ENCODE data around the gene ATN1. TPM values are rescaled to one million over a fixed set of nuclear protein-coding genes. Genes with fewer than 3 reads are reported as not detected.
A peak's percentile ranks its signal among the peaks of the same experiment; 100 is the strongest.
"Not testable (repeated sequence)": the region's sequence is repeated elsewhere in the genome, so short reads cannot be mapped to it uniquely, and the experiment has no call there.

The ATN1 gene
- 100 to 1,000 TPM; 103 to 136 (median 119) TPM for polyA plus RNA-seq (ENCODE audit: insufficient read length in 4 of 4)

- peak in 3 of 4 donors; percentile 78 to 86 (median 84) for DNase-seq (ENCODE audit: low read depth in 4 of 4, low spot score in 3 of 4)
These were observed at the start of gene ATN1 for GRCh38 chr12:6927379-6928021. Gene ATN1, plus strand, starts transcription at chr12:6927959. Its CDS starts 6,043 bp downstream, at chr12:6934002.

- DNase-seq (ENCODE audit: low read depth in 4 of 4, low spot score in 3 of 4): not testable (repeated sequence)
These were observed 47.9 kb upstream of the ATN1 start for GRCh38 chr12:6879824-6880223.

DNA sequence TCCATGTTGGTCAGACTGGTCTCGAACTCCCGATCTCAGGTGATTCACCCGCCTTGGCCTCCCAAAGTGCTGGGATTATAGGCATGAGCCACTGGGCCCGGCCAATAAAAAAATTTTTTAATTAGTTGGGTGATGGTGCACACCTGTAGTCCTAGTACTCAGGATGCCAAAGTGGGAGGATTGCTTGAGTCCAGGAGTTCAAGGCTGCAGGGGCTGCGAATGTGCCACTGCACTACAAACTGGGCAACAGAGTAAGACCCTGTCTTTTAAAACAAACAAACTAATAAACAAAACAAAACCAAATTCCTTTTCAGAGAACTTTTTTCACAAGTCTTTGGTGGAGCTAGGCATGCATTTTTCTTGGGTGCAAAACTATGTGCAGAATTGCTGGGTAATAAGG lies 44.5 kb upstream of the ATN1 start:
- no peak for DNase-seq (ENCODE audit: low read depth in 4 of 4, low spot score in 3 of 4)

DNA sequence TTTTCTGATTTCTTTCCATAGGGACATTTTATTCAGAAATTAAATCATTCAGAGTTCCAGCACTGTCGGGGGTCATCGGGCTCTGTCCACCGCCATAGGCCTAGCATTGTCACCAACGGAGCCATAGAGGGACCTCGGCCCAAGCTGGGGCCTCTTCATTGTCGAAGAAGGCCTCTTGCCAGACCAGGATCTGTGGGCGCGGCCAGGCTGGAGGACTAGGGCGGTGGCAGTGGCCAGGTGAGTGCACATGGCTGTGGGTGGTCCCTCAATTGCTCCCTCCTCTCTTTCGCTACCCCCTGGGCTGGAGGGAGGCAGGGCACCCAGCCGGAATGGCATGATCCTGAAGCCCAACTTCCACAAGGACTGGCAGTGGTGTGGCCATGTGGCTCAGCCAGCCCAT lies 44.1 kb upstream of the ATN1 start:
- no peak for DNase-seq (ENCODE audit: low read depth in 4 of 4, low spot score in 3 of 4)

- no peak for DNase-seq (ENCODE audit: low read depth in 4 of 4, low spot score in 3 of 4)
These were observed 43.2 kb upstream of the ATN1 start for GRCh38 chr12:6884539-6884938.

DNA sequence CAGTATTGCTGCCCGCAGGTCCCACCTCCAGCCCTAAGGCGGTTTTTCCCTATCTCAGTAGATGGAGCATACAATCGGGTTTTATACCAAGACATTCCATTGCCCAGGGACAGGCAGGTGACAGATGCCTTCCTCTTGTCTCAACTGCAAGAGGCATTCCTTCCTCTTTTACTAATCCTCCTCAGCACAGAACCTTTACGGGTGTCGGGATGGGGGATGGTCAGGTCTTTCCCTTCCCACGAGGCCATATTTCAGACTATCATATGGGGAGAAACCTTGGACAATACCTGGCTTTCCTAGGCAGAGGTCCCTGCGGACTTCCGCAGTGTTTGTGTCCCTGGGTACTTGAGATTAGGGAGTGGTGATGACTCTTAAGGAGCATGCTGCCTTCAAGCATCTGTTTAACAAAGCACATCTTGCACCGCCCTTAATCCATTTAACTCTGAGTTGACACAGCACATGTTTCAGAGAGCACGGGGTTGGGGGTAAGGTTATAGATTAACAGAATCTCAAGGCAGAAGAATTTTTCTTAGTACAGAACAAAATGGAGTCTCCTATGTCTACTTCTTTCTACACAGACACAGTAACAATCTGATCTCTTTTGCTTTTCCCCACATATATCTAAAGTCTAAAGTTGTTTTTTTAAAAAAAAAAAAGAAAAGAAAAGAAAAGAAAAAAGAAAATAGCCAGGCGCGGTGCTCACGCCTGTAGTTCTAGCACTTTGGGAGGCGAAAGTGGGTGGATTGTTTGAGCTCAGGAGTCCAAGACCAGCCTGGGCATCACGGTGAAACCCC lies 41.4 kb upstream of the ATN1 start:
- not testable (repeated sequence) for DNase-seq (ENCODE audit: low read depth in 4 of 4, low spot score in 3 of 4)

GRCh38 chr12:6887460-6887859 lies 40.3 kb upstream of the ATN1 start:
- no peak for DNase-seq (ENCODE audit: low read depth in 4 of 4, low spot score in 3 of 4)

GRCh38 chr12:6888360-6888759 lies 39.4 kb upstream of the ATN1 start:
- DNase-seq (ENCODE audit: low read depth in 4 of 4, low spot score in 3 of 4): no peak

- DNase-seq (ENCODE audit: low read depth in 4 of 4, low spot score in 3 of 4): not testable (repeated sequence)
These were observed 39.0 kb upstream of the ATN1 start for GRCh38 chr12:6888794-6889193.

- DNase-seq (ENCODE audit: low read depth in 4 of 4, low spot score in 3 of 4): not testable (repeated sequence)
These were observed 37.8 kb upstream of the ATN1 start for GRCh38 chr12:6889775-6890573.

DNA sequence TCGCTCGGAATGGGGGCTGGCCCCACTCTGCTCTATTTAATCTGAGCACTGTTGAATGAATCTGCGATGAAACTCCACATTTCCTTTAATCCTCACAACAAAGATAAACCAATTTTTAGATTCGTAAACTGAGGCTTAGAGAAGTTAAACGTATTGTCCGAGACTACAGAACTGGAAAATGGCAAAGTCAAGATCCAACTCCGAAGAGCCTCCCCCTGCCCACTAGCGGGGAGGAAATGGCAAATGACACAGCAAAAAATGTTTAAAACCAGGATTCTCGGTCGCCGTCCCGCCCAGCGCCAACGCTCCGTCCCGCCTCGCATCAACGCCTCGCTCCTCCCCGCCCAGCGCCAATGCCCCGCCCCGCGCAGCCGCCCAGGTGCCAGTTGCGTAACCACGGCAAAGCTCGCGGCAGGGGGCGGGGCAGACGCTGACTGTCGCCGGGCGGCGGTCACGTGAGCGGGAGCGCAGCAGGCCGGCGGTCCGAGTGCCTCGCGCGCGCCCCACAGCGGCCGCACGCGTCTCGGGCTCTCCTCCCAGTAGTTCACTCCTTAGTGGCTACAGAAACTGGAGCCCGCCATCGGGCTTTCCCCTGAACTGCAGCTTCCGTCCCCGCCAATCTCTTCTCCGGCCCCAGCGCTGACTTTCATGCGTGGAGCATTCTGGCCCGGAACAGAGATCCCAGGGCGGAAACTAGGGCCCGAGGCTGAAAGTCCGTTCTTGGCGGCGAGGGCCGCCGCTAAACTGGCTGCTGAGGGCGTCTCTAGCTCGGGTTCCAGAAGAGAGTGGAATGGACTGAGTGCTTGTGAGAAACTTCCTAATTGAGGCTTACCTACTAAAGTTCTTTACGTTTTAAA lies 36.7 kb upstream of the ATN1 start:
- DNase-seq (ENCODE audit: low read depth in 4 of 4, low spot score in 3 of 4): peak; percentile 94 to 96 (median 95)

DNA sequence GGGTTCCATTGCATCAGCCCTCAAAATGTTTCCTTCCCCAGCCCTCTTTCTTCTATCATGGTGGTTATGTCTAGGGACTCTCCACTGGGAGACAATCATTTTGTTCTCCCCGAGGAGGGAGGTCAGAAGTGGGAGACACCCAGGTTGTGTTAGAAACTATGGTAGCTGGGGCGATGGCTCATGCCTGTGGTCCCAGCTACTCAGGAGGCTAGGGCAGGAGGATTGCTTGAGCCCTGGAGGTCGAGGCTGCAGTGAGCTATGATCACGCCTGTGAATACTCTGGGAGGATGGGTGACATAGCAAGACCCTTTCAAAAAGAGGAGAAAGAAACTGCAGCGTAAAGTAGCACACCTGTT lies 36.1 kb upstream of the ATN1 start:
- no peak for DNase-seq (ENCODE audit: low read depth in 4 of 4, low spot score in 3 of 4)

GRCh38 chr12:6892683-6893082 lies 35.1 kb upstream of the ATN1 start:
- not testable (repeated sequence) for DNase-seq (ENCODE audit: low read depth in 4 of 4, low spot score in 3 of 4)

- DNase-seq (ENCODE audit: low read depth in 4 of 4, low spot score in 3 of 4): no peak
These were observed 33.4 kb upstream of the ATN1 start for GRCh38 chr12:6894321-6894720.

GRCh38 chr12:6896846-6897435 lies 30.8 kb upstream of the ATN1 start:
- DNase-seq (ENCODE audit: low read depth in 4 of 4, low spot score in 3 of 4): no peak

DNA sequence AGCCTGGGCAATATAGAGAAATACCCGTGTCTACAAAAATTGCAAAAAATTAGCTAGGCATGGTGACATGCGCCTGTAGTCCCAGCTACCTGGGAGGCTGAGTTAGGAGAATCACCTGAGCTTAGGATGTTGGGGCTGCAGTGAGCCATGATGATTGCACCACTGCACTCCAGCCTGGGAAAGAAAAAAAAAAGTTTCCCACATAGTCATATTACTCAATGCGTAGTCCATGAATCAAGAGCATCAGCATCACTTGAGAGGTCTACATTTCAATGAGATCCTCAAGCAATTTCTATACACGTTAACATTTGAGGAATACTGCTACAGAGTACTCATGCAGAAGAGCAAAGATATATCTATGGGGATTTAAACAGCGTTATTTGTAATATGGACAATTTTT lies 28.3 kb upstream of the ATN1 start:
- no peak for DNase-seq (ENCODE audit: low read depth in 4 of 4, low spot score in 3 of 4)

DNA sequence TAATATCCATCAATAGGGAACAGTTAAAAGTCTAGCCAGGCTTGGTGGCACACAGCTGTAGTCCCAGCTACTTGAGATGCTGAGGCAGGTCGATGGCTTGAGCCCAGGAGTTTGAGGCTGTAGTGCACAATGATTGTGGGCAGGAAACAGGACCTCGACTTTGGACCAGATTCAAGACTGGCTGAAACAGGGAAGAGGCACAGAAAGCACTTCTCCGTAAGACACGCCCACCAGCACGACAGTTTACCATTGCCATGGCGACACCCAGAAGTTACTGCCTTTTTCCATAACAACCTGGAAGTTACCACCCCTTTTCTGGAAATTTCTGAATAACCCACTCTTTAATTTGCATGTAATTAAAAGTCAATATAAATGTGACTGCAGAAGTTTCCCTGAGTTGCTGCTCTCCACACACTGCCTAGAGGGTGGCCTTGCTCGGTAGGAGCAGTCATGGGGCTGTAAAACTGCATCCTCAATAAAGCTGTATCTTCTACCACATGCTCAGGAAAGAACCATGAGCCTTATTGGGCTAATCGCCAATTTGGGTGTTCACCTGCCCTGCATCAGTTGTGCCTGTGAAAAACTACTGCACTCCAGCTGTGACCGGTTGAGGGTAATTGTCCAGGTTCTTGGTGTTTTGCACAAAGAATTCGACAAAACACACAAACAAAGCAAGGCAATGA lies 27.8 kb upstream of the ATN1 start:
- DNase-seq (ENCODE audit: low read depth in 4 of 4, low spot score in 3 of 4): no peak

GRCh38 chr12:6902448-6902847 lies 25.3 kb upstream of the ATN1 start:
- DNase-seq (ENCODE audit: low read depth in 4 of 4, low spot score in 3 of 4): no peak

GRCh38 chr12:6903722-6904121 lies 24.0 kb upstream of the ATN1 start:
- no peak for DNase-seq (ENCODE audit: low read depth in 4 of 4, low spot score in 3 of 4)
